Keratinocyte (primary cell): Measurements from ENCODE around the gene GRK6. TPM values are rescaled to one million over a fixed set of nuclear protein-coding genes. Genes with fewer than 3 reads are reported as not detected.
A peak's percentile ranks its signal among the peaks of the same experiment; 100 is the strongest.

Experiments used
- DNase-seq: peaks from one replicate; pipeline ENCODE4 v3.0.0-alpha.2; 2011; ENCODE audit warnings: low read depth, missing footprints, low spot score
- FAIRE-seq: peaks from 2 replicates; lab custom pipeline; 2011; peaks lifted over from hg19 to GRCh38; lab: Jason Lieb, UNC
- H2AFZ ChIP-seq: 2 replicates; pipeline ENCODE4 v1.6.0; 2012; ENCODE audit warnings: low read length, control low read depth, inconsistent platforms; ENCODE audit not compliant: control insufficient read depth
- H3K27ac ChIP-seq: 2 replicates; pipeline ENCODE4 v1.5.1; 2011; ENCODE audit warnings: low read length; ENCODE audit not compliant: control insufficient read depth, insufficient read depth
- H3K27me3 ChIP-seq: 3 replicates; pipeline ENCODE4 v1.6.0; 2011; ENCODE audit warnings: low read length; ENCODE audit not compliant: control insufficient read depth, insufficient read depth; ENCODE audit errors: extremely low read depth
- H3K36me3 ChIP-seq, 2 experiments: 2 replicates in 1 of 2; 3 replicates in 1 of 2; pipeline ENCODE4 v1.5.1; 2011; ENCODE audit warnings: low read length in 2 of 2, mild to moderate bottlenecking in 1 of 2; ENCODE audit not compliant: control insufficient read depth in 2 of 2, insufficient read depth in 2 of 2; ENCODE audit errors: extremely low read depth in 1 of 2
- H3K4me1 ChIP-seq: 3 replicates; pipeline ENCODE4 v1.5.1; 2011; ENCODE audit warnings: low read length; ENCODE audit not compliant: control insufficient read depth, insufficient read depth; ENCODE audit errors: extremely low read depth
- H3K4me2 ChIP-seq: 3 replicates; pipeline ENCODE4 v1.6.0; 2011; ENCODE audit warnings: low read depth, low read length; ENCODE audit not compliant: control insufficient read depth, insufficient read depth; ENCODE audit errors: extremely low read depth
- H3K4me3 ChIP-seq, 3 experiments: fragments of 200-600 bp in 1 of 3; sonication (generic) in 1 of 3; 2 replicates in 2 of 3; 3 replicates in 1 of 3; pipeline ENCODE4 v1.5.1; 2011 to 2016; ENCODE audit warnings: low read length in 3 of 3, mild to moderate bottlenecking in 3 of 3, control low read depth in 2 of 3, inconsistent platforms in 1 of 3, low read depth in 1 of 3, mixed read lengths in 1 of 3, mixed run types in 1 of 3, moderate library complexity in 1 of 3; ENCODE audit not compliant: control insufficient read depth in 2 of 3, insufficient read depth in 2 of 3; ENCODE audit errors: extremely low read depth in 1 of 3
- H3K79me2 ChIP-seq: 2 replicates; pipeline ENCODE4 v1.6.0; 2012; ENCODE audit warnings: low read length; ENCODE audit not compliant: control insufficient read depth, insufficient read depth
- H3K9ac ChIP-seq: 3 replicates; pipeline ENCODE4 v1.6.0; 2011; ENCODE audit warnings: low read length; ENCODE audit not compliant: control insufficient read depth, insufficient read depth; ENCODE audit errors: extremely low read depth
- H3K9me1 ChIP-seq: 3 replicates; pipeline ENCODE4 v1.6.0; 2011; ENCODE audit warnings: low read length; ENCODE audit not compliant: control insufficient read depth, insufficient read depth; ENCODE audit errors: extremely low read depth
- H3K9me3 ChIP-seq: 2 replicates; pipeline ENCODE4 v1.5.1; 2012; ENCODE audit warnings: low read depth, low read length; ENCODE audit not compliant: control insufficient read depth
- H4K20me1 ChIP-seq: 3 replicates; pipeline ENCODE4 v1.6.0; 2011; ENCODE audit warnings: low read length; ENCODE audit not compliant: control insufficient read depth, insufficient read depth; ENCODE audit errors: extremely low read depth
- CTCF ChIP-seq, 3 experiments: IDR thresholded peaks in 1 of 3; conservative IDR thresholded peaks in 1 of 3; optimal IDR thresholded peaks in 1 of 3; 2 replicates in 2 of 3; 3 replicates in 1 of 3; pipeline versions ENCODE3 to v1.5.1; 2011; ENCODE audit warnings: low read length in 3 of 3, mild to moderate bottlenecking in 3 of 3, moderate library complexity in 2 of 3, control low read depth in 1 of 3, inconsistent platforms in 1 of 3; ENCODE audit not compliant: insufficient read depth in 2 of 3; ENCODE audit errors: extremely low read depth in 1 of 3
- EZH2 ChIP-seq: IDR thresholded peaks from one replicate; pipeline ENCODE4 v1.6.1; 2012; ENCODE audit warnings: inconsistent platforms, mild to moderate bottlenecking, low read length, moderate library complexity
- dilution Hi-C: fragments of 300-500 bp; cut with MboI; formaldehyde crosslinking; loops from one replicate; pipeline ENCODE4 v1.7.0; 2020; ENCODE audit warnings: low sequenced_read_pairs; ENCODE audit not compliant: extremely low pct_ligation_motif_present
- polyA plus RNA-seq, 5 experiments: library from polyadenylated mRNA; depleted of rRNA in 3 of 5; stranded (reverse) in 3 of 5; stranded (forward) in 1 of 5; unstranded in 1 of 5; fragments of >200 nt; gene quantifications; 1 replicate in 1 of 5; 2 replicates in 3 of 5; 3 replicates in 1 of 5; pipeline versions ENCODE4 v1.2.1 to v1.2.3, GENCODE V29; 2011 to 2012; ENCODE audit warnings: missing spikeins in 2 of 5, low read depth in 1 of 5, low replicate concordance in 1 of 5

GRK6 gene
- polyA plus RNA-seq, 1 donor (not counting 4 experiments of a cell fraction or from before 2014, with no cell fraction given), result 29.9 TPM

GRCh38 chr5:177423671-177424070 is 2.8 kb upstream of the GRK6 start:
- DNase-seq (no peak), FAIRE-seq (no peak)
- Histone ChIP-seq H3K27ac (no peak overlapping the region), H3K9me1 (no peaks in the 10 kb centered on the region), H4K20me1 (no peaks in the 10 kb centered on the region), H2AFZ (no peak overlapping the region), H3K9ac (no peak overlapping the region), H3K79me2 (peaks cover 20% of the 10 kb centered on the region), H3K36me3 (no peaks in the 10 kb centered on the region), H3K9me3 (no peaks in the 10 kb centered on the region), H3K4me3 (no peak overlapping the region), H3K4me2 (no peak overlapping the region), H3K4me1 (peaks cover 21% of the 10 kb centered on the region), H3K27me3 (no peaks in the 10 kb centered on the region)
- TF ChIP-seq EZH2 (no peak), CTCF (optimal IDR thresholded peaks at IDR 0.05 in 1 of 3, IDR thresholded peaks at IDR 0.05 in 1 of 3, conservative IDR thresholded peaks at IDR 0.05 in 1 of 3; ENCODE audit: extremely low read depth in 1 of 3, insufficient read depth in 2 of 3, low read length in 3 of 3) (no peak)
- dilution Hi-C loops, result no loop called here

GRCh38 chr5:177425196-177425800 is 1.2 kb upstream of the GRK6 start:
- FAIRE-seq, result no peak
- Histone ChIP-seq H3K9ac (peak overlapping the region; percentile 86), H3K9me3 (no peaks in the 10 kb centered on the region), H3K4me2 (peak overlapping the region; percentile 83), H3K79me2 (peaks cover 31% of the 10 kb centered on the region), H3K9me1 (no peaks in the 10 kb centered on the region), H3K27ac (peak overlapping the region; percentile 88), H3K27me3 (no peaks in the 10 kb centered on the region), H2AFZ (peak overlapping the region; percentile 94), H3K4me1 (peaks cover 35% of the 10 kb centered on the region), H3K36me3 (peaks cover 1 to 5% of the 10 kb centered on the region in 2 experiments), H4K20me1 (no peaks in the 10 kb centered on the region), H3K4me3 (peak overlapping the region; percentile 49 to 75 (median 67))
- no peak for DNase-seq
- TF ChIP-seq CTCF (optimal IDR thresholded peaks at IDR 0.05 in 1 of 3, IDR thresholded peaks at IDR 0.05 in 1 of 3, conservative IDR thresholded peaks at IDR 0.05 in 1 of 3; ENCODE audit: extremely low read depth in 1 of 3, insufficient read depth in 2 of 3, low read length in 3 of 3) (no peak), EZH2 (no peak)
- dilution Hi-C loops, result no loop called here
